BJ (cell line): ENCODE results near the gene ANKRD42. TPM values are rescaled to one million over a fixed set of nuclear protein-coding genes. Genes with fewer than 3 reads are reported as not detected.

Source experiments
- CTCF ChIA-PET: fragments of 350-600 bp; formaldehyde crosslinking; extraction: SDS; loops from one replicate; lab custom pipeline; 2021; ENCODE audit warnings: antibody characterized with exemption, inconsistent platforms; lab: Yijun Ruan, JAX
- POLR2A ChIA-PET: fragments of 300-600 bp; sonication (Branson Sonifier 250); formaldehyde crosslinking; extraction: SDS; loops from one replicate; lab custom pipeline; 2021; ENCODE audit warnings: antibody characterized with exemption; lab: Charles Lee
- DNase-seq: peaks from one replicate; pipeline ENCODE4 v3.0.0-alpha.2; 2011; ENCODE audit warnings: low read depth
- H3K27me3 ChIP-seq: 2 replicates; pipeline ENCODE4 v1.6.0; 2011; ENCODE audit warnings: low read length; ENCODE audit not compliant: control insufficient read depth, insufficient read depth
- H3K36me3 ChIP-seq: 2 replicates; pipeline ENCODE4 v1.5.1; 2011; ENCODE audit warnings: low read length; ENCODE audit not compliant: control insufficient read depth, insufficient read depth
- H3K4me3 ChIP-seq: 2 replicates; pipeline ENCODE4 v1.5.1; 2011; ENCODE audit warnings: low read depth, mild to moderate bottlenecking, control low read depth, low read length
- CTCF ChIP-seq: IDR thresholded peaks from 2 replicates; pipeline ENCODE4 v1.5.1; 2011; ENCODE audit warnings: low read depth, mild to moderate bottlenecking, control low read depth, inconsistent platforms, low read length, moderate library complexity; ENCODE audit not compliant: insufficient read depth
- polyA minus RNA-seq: library from RNA; depleted of rRNA, polyadenylated mRNA; stranded (reverse); fragments of >200 nt; gene quantifications from 2 replicates; pipeline ENCODE4 v1.2.3, GENCODE V29; 2011; rRNA and poly(A)+ RNA removed
- polyA plus RNA-seq: library from polyadenylated mRNA; depleted of rRNA; stranded (reverse); fragments of >200 nt; gene quantifications from 2 replicates; pipeline ENCODE4 v1.2.3, GENCODE V29; 2011; rRNA removed

The ANKRD42 gene
- polyA plus RNA-seq = 5.1 and 9.1 TPM in 2 replicates
- 4.3 and 4.4 TPM in 2 replicates for polyA minus RNA-seq

GRCh38 chr11:83193315-83194280 lies at the start of gene ANKRD42:
TSS of gene ANKRD42 (plus strand) at chr11:83193712. CDS start at chr11:83194671, 959 bp downstream.
- CTCF ChIA-PET = interaction anchor here (0.5 to 2.4 kb wide), 4 partner anchors 13 to 393 kb away, joined by 3 to 11 read pairs (median 4); partner anchors contain the start of gene CCDC90B
- Histone ChIP-seq H3K27me3 (no peaks in the 10 kb centered on the region), H3K36me3 (no peaks in the 10 kb centered on the region), H3K4me3 (peak within 1 kb of the TSS; percentile 77)
- TF ChIP-seq CTCF = no peak
- peak; percentile 63 for DNase-seq
- POLR2A ChIA-PET = interaction anchor here (0.6 to 0.7 kb wide), 2 partner anchors 264 to 271 kb away, joined by 3 to 22 read pairs; no protein-coding TSS in a partner anchor

GRCh38 chr11:83147895-83148294 lies 45.6 kb upstream of the ANKRD42 start:
- TF ChIP-seq CTCF = no peak

GRCh38 chr11:83150450-83150849 lies 43.1 kb upstream of the ANKRD42 start:
- DNase-seq = no peak
- no peak overlapping the region for H3K4me3 ChIP-seq
- no peak for TF ChIP-seq CTCF
- H3K36me3 ChIP-seq = no peaks in the 10 kb centered on the region
- no peaks in the 10 kb centered on the region for H3K27me3 ChIP-seq
- ChIA-PET CTCF (no interaction called here), POLR2A (no interaction called here)

More at GRCh38 chr11:83147895-83148294, 45.6 kb upstream of the ANKRD42 start:
- Histone ChIP-seq H3K4me3 (no peak overlapping the region), H3K27me3 (no peaks in the 10 kb centered on the region), H3K36me3 (no peaks in the 10 kb centered on the region)
- ChIA-PET CTCF (interaction anchor here (0.6 kb wide), 1 partner anchor 58 kb away, joined by 3 read pairs; no protein-coding TSS in a partner anchor), POLR2A (no interaction called here)
- no peak for DNase-seq

GRCh38 chr11:83151274-83151977 lies 42.1 kb upstream of the ANKRD42 start:
- no peak for TF ChIP-seq CTCF
- no peaks in the 10 kb centered on the region for H3K36me3 ChIP-seq
- H3K27me3 ChIP-seq = no peaks in the 10 kb centered on the region
- CTCF ChIA-PET = interaction anchor here (1.2 kb wide), 1 partner anchor 10 kb away, joined by 5 read pairs; no protein-coding TSS in a partner anchor
- no peak overlapping the region for H3K4me3 ChIP-seq
- no peak for DNase-seq
- POLR2A ChIA-PET = no interaction called here

GRCh38 chr11:83152264-83152663 lies 41.2 kb upstream of the ANKRD42 start:
- no peak for TF ChIP-seq CTCF
- Histone ChIP-seq H3K36me3 (no peaks in the 10 kb centered on the region), H3K27me3 (no peaks in the 10 kb centered on the region), H3K4me3 (no peak overlapping the region)
- POLR2A ChIA-PET = no interaction called here
- CTCF ChIA-PET = interaction anchor here (1.2 kb wide), 1 partner anchor 11 kb away, joined by 5 read pairs; no protein-coding TSS in a partner anchor
- DNase-seq = no peak
